ENCODE results near the gene RAB15. TPM values are rescaled to one million over a fixed set of nuclear protein-coding genes. Genes with fewer than 3 reads are reported as not detected.
A peak's percentile ranks its signal among the peaks of the same experiment; 100 is the strongest.

RAB15 gene
- polyA plus RNA-seq, 3 donors: 0.09 to 0.14 (median 0.09) TPM

DNA sequence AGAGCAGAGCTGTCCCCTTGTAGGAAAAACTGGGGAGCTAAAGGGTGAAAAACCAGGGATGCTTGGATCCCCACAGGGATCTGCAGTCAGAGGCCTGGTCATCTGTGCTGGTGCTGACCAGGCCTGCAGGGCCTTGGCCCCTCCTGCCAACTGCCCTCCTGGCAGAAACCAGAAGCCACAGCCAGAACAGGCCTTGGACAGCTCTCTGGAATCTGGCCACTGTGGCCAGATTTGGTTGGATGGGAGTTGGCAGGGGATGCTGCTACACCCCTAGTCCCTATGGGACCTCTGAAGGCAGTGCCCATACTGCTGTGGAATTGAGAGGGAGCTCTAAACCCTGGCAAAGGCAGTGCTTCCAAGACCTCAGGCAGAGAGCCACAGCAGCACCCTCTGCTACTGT is 20.4 kb downstream of the RAB15 start:
- H3K9ac ChIP-seq (ENCODE audit: insufficient read depth, low read length, poor library complexity, severe bottlenecking): no peak overlapping the region
- no peak overlapping the region for H3K27ac ChIP-seq (ENCODE audit: low read depth in 1 of 2, low read length in 2 of 2)
- no peak overlapping the region for H3K27ac Mint-ChIP-seq

DNA sequence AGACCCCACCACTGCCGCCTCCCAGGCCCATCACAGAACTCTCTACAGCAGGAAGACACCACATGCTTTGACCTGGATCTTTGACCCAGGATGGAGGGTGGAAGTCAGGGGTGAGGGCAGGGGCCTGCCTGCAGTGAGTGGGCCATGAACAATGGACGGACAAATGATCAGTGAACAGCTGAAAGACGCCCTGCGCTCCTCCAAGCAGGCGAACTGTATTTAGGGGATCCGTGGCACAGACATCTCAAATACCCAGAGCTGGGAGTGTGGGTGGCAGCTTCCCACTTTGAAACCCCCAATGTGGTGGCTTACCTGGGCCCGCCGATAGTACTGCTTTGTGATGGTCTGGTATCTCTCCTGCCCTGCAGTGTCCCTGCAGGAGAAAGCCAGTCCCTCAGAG is 20.8 kb downstream of the RAB15 start:
- H3K27me3 Mint-ChIP-seq (ENCODE audit: low read depth in 3 of 3): peaks cover 0 to 2% (median 0%) of the 10 kb centered on the region in 3 donors
- Histone ChIP-seq H2AFZ (ENCODE audit: insufficient read depth, low read depth, low read length, poor library complexity, severe bottlenecking) (no peak overlapping the region), H3K4me2 (replicated peaks; ENCODE audit: extremely low read depth, low read length, poor library complexity, severe bottlenecking) (no peak overlapping the region), H3K9ac (ENCODE audit: insufficient read depth, low read length, poor library complexity, severe bottlenecking) (no peak overlapping the region), H3K27me3 (ENCODE audit: control insufficient read depth in 2 of 2, insufficient read depth in 2 of 2, low read length in 2 of 2) (no peaks in the 10 kb centered on the region), H3K4me3 (replicated peaks in 1 of 3; ENCODE audit: low read depth in 2 of 3, low read length in 3 of 3) (no peak overlapping the region), H3K9me3 (replicated peaks in 1 of 2; ENCODE audit: control insufficient read depth in 1 of 2, insufficient read depth in 1 of 2, low read length in 2 of 2) (no peaks in the 10 kb centered on the region), H4K20me1 (ENCODE audit: insufficient read depth, low read length) (no peaks in the 10 kb centered on the region), H3K79me2 (ENCODE audit: insufficient read depth, low read length) (no peaks in the 10 kb centered on the region), H3K27ac (ENCODE audit: low read depth in 1 of 2, low read length in 2 of 2) (no peak overlapping the region), H3K36me3 (replicated peaks in 1 of 2; ENCODE audit: control insufficient read depth in 1 of 2, insufficient read depth in 2 of 2, low read length in 2 of 2) (peaks cover 0 to 13% of the 10 kb centered on the region in 2 donors), H3K4me1 (ENCODE audit: control insufficient read depth in 1 of 2, insufficient read depth in 2 of 2, low read length in 2 of 2) (no peaks in the 10 kb centered on the region)
- H3K4me1 Mint-ChIP-seq: no peaks in the 10 kb centered on the region
- H3K4me3 Mint-ChIP-seq: no peak overlapping the region
- intact Hi-C loops (cut with micrococcal nuclease): no loop called here
- TF ChIP-seq, protein P1, sequence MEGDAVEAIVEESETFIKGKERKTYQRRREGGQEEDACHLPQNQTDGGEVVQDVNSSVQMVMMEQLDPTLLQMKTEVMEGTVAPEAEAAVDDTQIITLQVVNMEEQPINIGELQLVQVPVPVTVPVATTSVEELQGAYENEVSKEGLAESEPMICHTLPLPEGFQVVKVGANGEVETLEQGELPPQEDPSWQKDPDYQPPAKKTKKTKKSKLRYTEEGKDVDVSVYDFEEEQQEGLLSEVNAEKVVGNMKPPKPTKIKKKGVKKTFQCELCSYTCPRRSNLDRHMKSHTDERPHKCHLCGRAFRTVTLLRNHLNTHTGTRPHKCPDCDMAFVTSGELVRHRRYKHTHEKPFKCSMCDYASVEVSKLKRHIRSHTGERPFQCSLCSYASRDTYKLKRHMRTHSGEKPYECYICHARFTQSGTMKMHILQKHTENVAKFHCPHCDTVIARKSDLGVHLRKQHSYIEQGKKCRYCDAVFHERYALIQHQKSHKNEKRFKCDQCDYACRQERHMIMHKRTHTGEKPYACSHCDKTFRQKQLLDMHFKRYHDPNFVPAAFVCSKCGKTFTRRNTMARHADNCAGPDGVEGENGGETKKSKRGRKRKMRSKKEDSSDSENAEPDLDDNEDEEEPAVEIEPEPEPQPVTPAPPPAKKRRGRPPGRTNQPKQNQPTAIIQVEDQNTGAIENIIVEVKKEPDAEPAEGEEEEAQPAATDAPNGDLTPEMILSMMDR (IDR thresholded peaks at IDR 0.05): no peak
- 98% methylated on average over 6 of the region's 8 CpGs for WGBS (ENCODE audit: insufficient coverage)
- H3K9me3 Mint-ChIP-seq: peaks cover 0 to 1% (median 0%) of the 10 kb centered on the region in 7 donors
- peak overlapping the region in 1 of 7 donors; percentile 30 for H3K27ac Mint-ChIP-seq
- no peak for DNase-seq
- peaks cover 22 to 27% of the 10 kb centered on the region in 2 donors for H3K36me3 Mint-ChIP-seq

More for the DNA sequence above, 20.4 kb downstream of the RAB15 start:
- Histone ChIP-seq H3K4me2 (replicated peaks; ENCODE audit: extremely low read depth, low read length, poor library complexity, severe bottlenecking) (no peak overlapping the region), H3K4me1 (ENCODE audit: control insufficient read depth in 1 of 2, insufficient read depth in 2 of 2, low read length in 2 of 2) (no peaks in the 10 kb centered on the region), H3K9me3 (replicated peaks in 1 of 2; ENCODE audit: control insufficient read depth in 1 of 2, insufficient read depth in 1 of 2, low read length in 2 of 2) (no peaks in the 10 kb centered on the region), H3K4me3 (replicated peaks in 1 of 3; ENCODE audit: low read depth in 2 of 3, low read length in 3 of 3) (no peak overlapping the region), H4K20me1 (ENCODE audit: insufficient read depth, low read length) (no peaks in the 10 kb centered on the region), H3K36me3 (replicated peaks in 1 of 2; ENCODE audit: control insufficient read depth in 1 of 2, insufficient read depth in 2 of 2, low read length in 2 of 2) (peaks cover 0 to 13% of the 10 kb centered on the region in 2 donors), H3K79me2 (ENCODE audit: insufficient read depth, low read length) (no peaks in the 10 kb centered on the region), H2AFZ (ENCODE audit: insufficient read depth, low read depth, low read length, poor library complexity, severe bottlenecking) (no peak overlapping the region), H3K27me3 (ENCODE audit: control insufficient read depth in 2 of 2, insufficient read depth in 2 of 2, low read length in 2 of 2) (no peaks in the 10 kb centered on the region)
- Mint-ChIP-seq H3K9me3 (peaks cover 0 to 1% (median 0%) of the 10 kb centered on the region in 7 donors), H3K27me3 (ENCODE audit: low read depth in 3 of 3) (peaks cover 0 to 2% (median 0%) of the 10 kb centered on the region in 3 donors), H3K36me3 (peaks cover 22 to 27% of the 10 kb centered on the region in 2 donors), H3K4me3 (no peak overlapping the region), H3K4me1 (no peaks in the 10 kb centered on the region)
- DNase-seq: no peak
- TF ChIP-seq, protein P1 (IDR thresholded peaks at IDR 0.05): no peak
- intact Hi-C loops (cut with micrococcal nuclease): no loop called here
